GM12801 (cell line): Measurements from ENCODE around the gene ZNF784.

Experiments used
- TF ChIP-seq, protein P1 (sequence below): IDR thresholded peaks from one replicate; pipeline ENCODE4 v1.5.1; 2011; ENCODE audit warnings: control low read depth; ENCODE audit not compliant: insufficient read length; ENCODE audit errors: extremely low read depth

The ZNF784 gene

DNA sequence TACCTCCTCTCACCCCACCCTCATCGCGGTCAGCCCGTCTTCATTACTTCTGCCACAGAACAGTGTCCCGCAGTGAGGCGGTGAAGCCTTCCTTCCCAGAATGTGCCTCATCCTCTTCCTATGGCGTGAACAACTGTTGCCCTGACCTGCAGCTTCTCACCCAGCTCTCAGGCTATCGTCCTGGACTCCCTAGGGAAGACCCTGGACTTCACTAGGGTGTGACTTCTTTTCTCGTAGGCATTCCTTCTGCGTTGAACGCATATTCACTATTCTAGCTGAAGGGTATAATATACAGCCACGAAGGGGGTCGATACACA is 17.9 kb downstream of the ZNF784 start:
- TF ChIP-seq, protein P1, sequence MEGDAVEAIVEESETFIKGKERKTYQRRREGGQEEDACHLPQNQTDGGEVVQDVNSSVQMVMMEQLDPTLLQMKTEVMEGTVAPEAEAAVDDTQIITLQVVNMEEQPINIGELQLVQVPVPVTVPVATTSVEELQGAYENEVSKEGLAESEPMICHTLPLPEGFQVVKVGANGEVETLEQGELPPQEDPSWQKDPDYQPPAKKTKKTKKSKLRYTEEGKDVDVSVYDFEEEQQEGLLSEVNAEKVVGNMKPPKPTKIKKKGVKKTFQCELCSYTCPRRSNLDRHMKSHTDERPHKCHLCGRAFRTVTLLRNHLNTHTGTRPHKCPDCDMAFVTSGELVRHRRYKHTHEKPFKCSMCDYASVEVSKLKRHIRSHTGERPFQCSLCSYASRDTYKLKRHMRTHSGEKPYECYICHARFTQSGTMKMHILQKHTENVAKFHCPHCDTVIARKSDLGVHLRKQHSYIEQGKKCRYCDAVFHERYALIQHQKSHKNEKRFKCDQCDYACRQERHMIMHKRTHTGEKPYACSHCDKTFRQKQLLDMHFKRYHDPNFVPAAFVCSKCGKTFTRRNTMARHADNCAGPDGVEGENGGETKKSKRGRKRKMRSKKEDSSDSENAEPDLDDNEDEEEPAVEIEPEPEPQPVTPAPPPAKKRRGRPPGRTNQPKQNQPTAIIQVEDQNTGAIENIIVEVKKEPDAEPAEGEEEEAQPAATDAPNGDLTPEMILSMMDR: no peak

DNA sequence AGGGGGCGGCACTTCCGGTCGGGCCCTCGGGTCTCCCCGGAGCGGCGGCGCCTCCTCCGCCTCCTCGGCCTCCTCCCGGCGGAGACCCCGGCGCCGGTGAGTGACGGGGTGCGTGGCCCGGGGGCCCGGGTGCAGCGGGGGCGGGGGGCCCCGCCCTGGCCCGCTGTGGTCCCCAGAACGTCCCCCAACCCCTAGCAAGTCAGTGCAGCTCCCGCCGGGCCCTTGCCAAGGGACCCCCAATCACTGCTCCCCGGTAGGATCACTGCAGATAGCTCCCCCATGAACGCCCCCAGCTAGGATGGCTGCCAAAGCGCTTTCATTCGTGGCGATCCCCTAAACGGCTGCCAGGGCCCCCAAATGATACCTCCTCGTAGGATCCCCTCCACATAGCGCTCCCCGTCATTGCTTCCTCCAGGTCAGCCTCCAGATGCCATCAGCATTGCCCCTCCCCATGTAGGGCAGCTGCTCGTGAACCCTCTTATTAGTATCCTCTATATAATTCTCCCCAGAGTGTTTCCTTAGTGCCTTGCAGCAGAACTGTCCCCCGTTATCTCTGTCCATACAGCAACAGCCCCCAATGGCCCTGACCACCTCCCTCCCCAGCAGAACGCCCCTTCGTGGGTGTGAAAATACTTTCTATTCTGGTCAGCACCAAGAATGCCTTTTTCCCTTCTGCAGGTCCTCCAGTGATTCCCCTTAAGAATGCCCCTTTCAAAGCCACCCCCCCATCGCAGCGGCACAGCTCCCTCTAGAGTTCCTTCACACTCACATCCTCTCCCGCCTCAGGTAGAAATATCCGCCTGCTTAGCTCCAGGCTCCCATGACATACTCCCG is 18.5 kb downstream of the ZNF784 start, which contains the start of gene ZNF865:
TSS of gene ZNF865 (plus strand) at position 11 of the 834 bp plus-strand sequence. CDS start 7,972 bp downstream, outside the sequence.
- TF ChIP-seq, protein P1: no peak

DNA sequence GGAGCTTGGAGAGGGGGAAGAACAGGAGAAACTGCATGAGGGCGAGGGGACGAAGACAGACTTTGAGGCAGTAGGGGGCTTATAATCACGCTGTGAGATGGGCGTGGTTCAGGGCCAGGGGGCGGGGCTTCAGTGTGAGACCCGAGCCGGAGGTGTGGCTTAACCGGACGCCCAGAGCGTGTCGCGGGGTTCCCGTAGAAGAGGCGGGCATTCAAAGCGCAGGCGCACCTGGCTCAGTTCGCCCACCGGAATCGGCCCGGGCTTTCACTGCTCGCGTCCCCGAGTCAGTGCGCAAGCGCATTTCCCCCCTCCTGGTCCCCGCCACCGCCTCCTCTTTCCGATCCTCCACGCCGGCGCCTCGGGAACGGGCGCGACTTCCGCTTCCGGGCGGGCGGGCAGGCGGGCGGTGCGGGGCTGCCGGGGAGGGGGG is 19.1 kb downstream of the ZNF784 start:
- TF ChIP-seq, protein P1: no peak

DNA sequence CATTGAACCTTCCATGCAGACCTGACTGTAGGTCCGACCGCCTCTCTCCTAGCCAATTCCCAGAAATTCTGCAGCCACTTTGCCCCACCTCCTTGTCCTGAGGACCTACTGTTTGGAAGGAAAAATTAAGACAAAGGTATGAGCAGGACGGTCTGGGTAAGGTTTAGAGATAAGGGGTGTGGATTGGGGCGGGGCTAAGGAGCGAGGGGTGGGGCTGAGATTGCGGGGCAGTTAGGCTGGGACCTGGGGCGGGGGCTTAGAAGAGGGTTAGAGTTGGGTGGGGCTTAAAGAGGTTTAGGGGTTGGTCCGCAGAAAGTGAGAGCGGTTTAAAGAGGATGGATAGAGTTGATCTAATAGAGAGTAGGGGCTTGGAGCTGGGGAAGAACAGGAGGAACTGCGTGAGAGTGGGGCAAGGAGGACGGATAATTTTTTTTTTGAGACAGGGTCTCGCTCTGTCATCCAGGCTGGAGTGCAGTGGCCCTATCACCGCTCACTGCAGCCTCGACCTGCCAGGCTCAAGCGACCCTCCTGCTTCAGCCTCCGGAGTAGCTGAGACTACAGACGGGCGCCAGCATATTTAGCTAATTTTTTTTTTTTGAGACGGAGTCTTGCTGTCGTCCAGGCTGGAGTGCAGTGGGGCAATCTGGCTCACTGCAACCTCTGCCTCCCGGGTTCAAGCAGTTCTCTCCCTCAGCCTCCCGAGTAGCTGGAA is 20.6 kb downstream of the ZNF784 start:
- TF ChIP-seq, protein P1: no peak

DNA sequence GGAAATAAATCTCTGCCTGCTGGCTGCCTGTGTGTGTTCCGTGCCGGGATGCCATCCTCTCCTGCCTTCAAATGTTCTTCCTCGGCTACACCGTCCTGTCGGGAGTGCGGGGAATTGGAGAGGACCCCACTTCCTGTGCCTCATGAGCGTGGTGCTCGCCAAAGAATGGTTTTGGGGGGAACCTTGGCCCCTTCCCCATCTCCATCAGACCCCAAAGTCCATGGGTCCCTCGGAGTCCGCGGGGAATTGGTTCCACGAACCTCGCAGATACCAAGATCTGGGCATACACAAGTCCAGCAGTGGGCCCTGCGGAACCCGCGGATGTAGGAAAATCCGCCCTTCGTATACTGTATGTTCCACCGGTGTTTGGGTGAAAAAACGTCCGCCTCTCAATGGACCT is 21.3 kb downstream of the ZNF784 start:
- TF ChIP-seq, protein P1: no peak

DNA sequence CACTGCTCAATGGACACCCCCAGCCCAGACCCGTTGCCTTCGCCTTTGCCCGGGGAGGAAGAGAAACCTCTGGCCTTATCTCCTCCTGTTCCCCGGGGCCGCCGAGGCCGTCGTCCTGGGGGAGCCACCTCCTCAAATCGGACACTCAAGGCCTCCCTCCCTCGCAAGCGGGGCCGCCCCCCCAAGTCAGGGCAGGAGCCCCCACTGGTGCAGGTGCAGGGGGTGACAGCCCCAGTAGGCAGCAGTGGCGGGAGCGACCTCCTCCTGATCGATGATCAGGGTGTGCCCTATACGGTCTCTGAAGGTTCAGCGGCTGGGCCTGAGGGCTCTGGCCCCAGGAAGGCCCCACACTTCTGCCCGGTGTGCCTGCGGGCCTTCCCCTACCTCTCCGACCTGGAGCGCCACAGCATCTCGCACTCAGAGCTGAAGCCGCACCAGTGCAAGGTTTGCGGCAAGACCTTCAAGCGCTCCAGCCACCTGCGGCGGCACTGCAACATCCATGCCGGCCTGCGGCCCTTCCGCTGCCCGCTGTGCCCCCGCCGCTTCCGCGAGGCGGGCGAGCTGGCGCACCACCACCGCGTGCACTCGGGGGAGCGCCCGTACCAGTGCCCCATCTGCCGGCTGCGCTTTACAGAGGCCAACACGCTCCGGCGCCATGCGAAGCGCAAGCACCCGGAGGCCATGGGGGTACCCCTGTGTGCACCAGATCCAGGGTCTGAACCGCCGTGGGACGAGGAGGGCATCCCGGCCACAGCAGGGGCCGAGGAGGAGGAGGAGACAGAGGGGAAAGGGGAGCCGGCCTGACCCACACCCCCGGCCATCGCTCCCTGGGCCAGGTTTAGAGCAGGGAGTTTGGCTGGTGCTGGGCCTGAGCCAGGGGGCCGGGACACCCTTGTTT is 22.0 kb downstream of the ZNF784 start:
- TF ChIP-seq, protein P1: no peak

DNA sequence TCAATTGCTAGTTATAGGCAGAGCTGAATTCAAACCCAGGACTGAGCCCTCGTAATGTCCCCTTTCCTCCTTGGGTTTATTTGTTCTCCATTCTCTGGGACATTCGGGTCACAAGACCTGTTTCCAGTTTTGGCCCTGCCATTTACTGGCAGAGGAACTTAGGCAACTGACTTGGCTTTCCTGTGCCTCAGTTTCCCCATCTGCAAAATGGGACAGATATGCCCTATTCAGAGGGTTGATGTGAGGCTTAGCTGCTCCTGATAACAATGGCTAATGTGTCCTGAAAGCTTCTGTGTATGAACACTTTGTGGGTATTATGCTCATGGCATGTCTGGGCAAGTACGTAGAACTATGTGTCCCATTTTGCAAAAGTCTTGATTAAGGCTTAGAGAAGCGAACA is 23.3 kb downstream of the ZNF784 start:
- TF ChIP-seq, protein P1: no peak
